Left ventricle myocardium superior (tissue), 1 donor: ENCODE data around the gene TAF1B. TPM values are rescaled to one million over a fixed set of nuclear protein-coding genes. Genes with fewer than 3 reads are reported as not detected.
A peak's percentile ranks its signal among the peaks of the same experiment; 100 is the strongest.

ENCODE experiments used
- ATAC-seq: fragments of 200-7000 bp; cut with Tn5 transposase; one replicate; pipeline ENCODE4 v1.9.1; 2020; ENCODE audit warnings: mild to moderate bottlenecking, moderate library complexity
- DNase-seq: peaks from one replicate; pipeline ENCODE4 v3.0.0-alpha.2; 2020
- intact Hi-C: fragments of 100-400 bp; cut with micrococcal nuclease; formaldehyde crosslinking; loops from one replicate; pipeline ENCODE4 v1.11.0; 2022
- total RNA-seq: library from RNA; stranded (reverse); fragmentation: NEBNext Ultra II Directional; extraction: Animal tissue kit (Norgen Biotek cat#: 25700); gene quantifications from one replicate; pipeline ENCODE4 v1.2.1, GENCODE V29; 2021
- donor health status: DM: no; HTN: yes; CAD: no; lungs with severe emphysema.

TAF1B gene
- total RNA-seq, 1 donor from 2014 or later, result 3.6 TPM

DNA sequence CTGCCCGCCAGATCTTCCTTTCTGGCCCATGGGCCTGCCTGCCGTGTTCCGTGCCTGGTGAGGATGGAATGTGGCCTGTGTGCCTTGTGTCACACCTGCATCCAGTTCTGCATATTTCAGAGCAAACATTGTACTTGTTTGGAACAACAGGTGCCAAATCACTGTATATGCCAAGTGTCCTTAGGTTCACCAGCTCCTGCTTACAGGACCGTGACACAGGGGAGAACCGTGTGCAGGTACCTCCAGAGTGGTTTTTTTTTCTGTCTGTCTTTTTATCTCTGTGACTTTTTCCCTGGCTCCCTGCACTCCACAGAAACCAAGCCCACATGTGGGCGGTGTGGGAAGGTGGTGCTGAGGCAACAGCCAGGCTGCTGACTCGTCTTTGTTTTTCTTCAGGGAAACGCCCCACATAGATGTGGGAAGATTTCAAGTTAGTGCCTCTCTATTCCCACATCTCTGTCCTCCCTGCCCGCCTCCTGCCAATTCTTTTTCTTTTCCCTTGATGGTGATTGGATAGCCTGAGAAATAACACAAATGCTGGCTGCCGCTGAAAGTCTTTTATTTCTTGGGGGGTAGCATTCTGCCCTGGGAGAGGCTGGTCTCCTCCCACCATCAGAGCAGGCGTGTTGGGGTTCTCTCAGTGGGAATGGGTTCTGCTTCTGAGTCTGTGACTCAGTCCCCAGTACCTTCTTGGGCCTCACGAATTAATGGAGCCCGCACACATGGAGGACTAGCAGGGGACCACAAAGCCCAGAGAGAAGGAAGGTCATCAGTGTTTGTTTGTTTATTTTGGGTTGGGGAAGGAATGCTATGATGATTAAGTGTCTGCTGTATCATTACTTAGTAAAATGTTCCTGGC lies 129.6 kb downstream of the TAF1B start:
- no peak for DNase-seq
- peak; percentile 25 for ATAC-seq
- intact Hi-C loops, result no loop called here

DNA sequence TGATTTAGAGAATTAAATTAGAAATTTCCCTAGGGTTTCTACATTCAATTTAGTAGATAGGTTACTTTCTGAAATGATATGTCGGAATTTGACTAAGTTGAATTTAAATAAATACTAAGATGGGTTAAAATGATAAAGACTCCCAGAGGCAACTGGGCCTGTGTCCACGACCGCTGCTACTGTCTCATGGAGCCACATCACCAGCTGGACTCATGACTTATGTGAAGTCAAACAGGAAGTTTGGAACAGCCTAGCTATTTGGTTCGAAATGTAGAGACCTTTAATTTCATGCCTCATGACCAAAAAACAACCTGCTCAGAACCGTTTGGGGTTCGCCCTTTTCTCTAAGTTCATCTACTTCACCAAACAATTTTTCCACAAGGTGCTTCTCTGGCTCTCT lies 130.4 kb downstream of the TAF1B start:
- ATAC-seq (peak; percentile 15), DNase-seq (no peak)
- intact Hi-C loops, result no loop called here

DNA sequence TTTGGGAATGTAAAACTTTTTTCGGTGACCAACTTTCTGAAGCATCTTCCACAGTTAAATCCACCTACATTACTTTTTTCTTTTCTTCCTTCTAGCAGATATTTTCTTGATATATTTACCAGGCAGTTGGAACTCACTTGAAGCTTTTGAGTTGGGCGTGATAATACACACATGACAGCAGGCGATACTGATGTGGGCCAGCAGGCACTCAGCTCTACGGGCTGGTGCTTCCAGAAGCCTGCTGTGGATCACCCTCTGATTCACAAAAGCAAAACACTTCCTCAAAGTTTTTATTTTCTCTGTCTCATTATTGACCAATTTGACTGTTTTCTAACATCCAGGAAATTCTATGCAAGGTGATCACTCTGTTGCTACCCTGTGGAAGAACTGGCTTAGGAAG lies 131.1 kb downstream of the TAF1B start:
- DNase-seq (no peak), ATAC-seq (peak; percentile 82)
- intact Hi-C loops, result no loop called here

DNA sequence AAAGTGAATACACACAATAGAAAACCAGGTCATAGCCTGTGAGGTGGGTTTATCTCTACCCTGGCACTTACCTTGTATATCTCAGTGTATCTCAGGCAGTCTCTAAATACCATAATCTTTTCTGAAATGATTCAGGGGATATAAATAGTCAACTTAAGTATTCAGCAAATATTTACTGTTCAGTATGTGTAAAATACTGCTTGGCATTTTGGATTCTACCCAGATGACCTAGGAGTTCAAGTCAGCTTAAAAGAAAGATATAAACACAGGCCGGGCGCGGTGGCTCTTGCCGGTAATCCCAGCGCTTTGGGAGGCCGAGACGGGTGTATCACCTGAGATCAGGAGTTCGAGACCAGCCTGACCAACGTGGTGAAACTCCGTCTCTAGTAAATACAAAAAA lies 132.1 kb downstream of the TAF1B start:
- no peak for DNase-seq
- intact Hi-C loops, result no loop called here
- no peak for ATAC-seq

DNA sequence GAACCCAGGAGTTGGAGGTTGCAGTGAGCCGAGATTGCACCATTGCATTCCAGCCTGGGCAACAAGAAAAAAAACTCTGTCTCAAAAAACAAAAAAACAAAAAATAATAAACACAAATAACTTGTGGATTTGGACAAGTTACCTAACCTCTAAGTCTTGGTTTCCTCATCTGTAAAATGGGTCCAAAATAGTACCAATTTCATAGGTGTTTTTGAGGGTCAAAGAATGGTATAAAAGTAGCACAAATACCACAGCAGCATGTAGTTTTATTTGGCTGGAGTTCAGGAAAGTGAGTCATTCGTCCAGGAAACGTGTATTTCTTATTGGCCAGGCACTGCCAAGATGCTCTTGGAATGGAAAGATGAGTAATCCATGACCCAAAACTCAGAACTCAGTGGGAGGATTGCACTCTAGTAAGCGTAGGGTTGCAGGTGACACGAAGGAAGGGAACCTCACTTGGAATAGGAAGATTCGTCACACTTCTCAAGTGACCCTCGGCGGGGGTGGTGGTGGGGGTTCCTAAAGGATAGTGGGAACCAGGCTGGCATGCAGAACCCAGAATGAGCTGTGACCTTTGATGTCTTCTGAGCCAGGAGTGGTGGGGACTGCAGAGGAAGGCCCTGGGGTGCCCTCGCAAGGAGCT lies 132.7 kb downstream of the TAF1B start:
- ATAC-seq (peak; percentile 62), DNase-seq (no peak)
- intact Hi-C loops, result no loop called here

DNA sequence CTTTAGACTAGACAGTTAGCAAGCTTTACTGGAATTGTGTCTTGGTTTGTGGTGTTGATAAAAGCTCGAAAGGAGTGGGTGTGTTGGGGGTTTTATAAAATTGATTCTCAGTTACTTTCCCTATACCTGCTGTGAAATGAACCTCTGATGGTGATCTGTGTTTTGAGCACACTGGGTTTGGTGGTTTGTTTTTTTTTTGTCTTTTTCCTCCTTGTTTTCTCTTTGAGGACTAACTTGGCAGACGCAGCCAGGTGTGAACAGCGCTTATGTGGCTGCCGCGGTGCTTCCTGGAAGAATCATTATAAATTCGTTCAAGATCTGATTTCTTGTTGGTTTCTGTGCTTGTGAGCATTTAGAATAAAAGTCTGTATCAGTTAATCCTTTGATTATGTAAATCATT lies 136.7 kb downstream of the TAF1B start:
- intact Hi-C loops, result loop anchor here (5.0 kb wide), 1 partner anchor 67 kb away; no protein-coding TSS in a partner anchor
- ATAC-seq, result no peak
- DNase-seq, result no peak

DNA sequence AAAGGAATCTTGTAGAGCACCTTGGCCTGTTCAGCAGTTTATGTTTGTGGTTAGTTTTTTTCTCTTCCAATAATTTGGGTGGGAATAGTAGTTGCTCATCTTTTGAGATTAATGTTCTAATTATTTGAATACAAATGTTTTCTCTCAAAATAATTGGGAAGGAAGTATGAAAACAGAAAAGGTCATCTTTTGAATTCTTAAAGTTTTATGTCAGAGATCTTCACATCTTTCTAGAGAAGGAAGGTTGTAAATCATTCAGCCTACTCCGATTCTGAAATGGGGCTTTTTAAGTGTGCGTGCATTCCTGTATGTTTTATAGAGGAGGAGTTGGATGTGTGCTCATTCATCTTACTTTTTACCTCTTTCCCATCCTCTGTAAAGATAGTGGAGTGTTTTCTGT lies 137.2 kb downstream of the TAF1B start:
- ATAC-seq (no peak), DNase-seq (no peak)
- intact Hi-C loops, result loop anchor here (5.0 kb wide), 1 partner anchor 67 kb away; no protein-coding TSS in a partner anchor

DNA sequence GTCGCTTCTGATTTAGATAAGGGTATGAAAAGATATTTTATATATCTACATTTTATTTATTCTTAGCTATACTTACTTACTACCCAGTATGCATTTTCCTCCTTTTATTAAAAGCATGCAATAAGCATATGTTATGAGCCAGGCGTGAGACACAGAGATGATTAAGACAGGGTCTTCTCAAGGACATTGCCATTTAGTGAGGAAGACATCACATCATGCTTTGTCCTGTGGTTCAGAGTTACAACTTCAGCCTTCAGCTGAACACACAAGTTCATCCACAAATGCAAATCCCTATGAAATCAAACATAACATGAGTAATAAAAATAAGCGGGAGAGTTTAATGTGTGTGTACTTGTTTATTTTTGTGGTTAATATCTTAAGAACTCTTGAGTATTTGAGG lies 138.4 kb downstream of the TAF1B start:
- ATAC-seq, result no peak
- intact Hi-C loops, result loop anchor here (5.0 kb wide), 1 partner anchor 66 kb away; no protein-coding TSS in a partner anchor

DNA sequence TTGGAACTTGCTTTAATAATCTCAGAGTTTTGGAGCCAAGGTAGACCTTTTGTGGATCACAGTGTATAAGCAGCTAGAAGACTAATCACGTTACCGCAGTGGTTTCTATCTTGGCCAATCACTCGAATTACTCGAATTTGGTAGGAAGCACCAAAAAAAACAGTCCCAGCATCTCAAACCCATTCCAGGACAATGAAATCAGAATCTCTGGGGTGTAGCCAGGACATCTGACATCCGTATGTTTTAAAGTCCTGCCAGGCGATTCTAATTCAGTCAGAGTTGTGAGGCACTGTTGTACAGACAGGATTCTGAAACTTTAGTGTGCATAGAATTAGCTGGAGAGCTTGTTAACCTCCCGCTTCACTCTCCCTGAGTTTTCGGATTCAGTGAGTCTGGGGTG lies 139.0 kb downstream of the TAF1B start:
- ATAC-seq, result peak; percentile 82
- intact Hi-C loops, result loop anchor here (5.0 kb wide), 1 partner anchor 65 kb away; no protein-coding TSS in a partner anchor
- DNase-seq, result no peak

More for the DNA sequence above, 138.4 kb downstream of the TAF1B start:
- no peak for DNase-seq

DNA sequence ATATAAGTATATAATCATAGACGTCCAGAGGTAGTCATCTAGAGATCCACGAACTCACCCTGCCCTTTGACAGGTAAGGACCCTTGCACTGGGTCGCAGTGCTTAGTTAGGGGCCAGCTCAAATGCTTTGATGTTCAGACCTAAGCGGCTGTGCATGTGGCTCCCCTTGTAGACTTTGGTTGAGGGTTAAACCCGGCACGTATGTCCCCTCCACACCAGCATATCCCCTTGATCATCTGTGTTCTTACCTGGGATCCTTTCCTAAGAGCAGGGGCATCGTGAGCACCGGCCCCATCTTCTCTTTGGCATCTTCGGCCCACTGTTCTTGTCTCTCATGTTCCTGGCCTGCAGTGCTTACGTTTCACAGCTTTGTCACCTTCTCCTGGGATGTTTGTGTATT lies 139.6 kb downstream of the TAF1B start:
- intact Hi-C loops, result loop anchor here (5.0 kb wide), 1 partner anchor 64 kb away; no protein-coding TSS in a partner anchor
- DNase-seq, result no peak
- ATAC-seq, result no peak

DNA sequence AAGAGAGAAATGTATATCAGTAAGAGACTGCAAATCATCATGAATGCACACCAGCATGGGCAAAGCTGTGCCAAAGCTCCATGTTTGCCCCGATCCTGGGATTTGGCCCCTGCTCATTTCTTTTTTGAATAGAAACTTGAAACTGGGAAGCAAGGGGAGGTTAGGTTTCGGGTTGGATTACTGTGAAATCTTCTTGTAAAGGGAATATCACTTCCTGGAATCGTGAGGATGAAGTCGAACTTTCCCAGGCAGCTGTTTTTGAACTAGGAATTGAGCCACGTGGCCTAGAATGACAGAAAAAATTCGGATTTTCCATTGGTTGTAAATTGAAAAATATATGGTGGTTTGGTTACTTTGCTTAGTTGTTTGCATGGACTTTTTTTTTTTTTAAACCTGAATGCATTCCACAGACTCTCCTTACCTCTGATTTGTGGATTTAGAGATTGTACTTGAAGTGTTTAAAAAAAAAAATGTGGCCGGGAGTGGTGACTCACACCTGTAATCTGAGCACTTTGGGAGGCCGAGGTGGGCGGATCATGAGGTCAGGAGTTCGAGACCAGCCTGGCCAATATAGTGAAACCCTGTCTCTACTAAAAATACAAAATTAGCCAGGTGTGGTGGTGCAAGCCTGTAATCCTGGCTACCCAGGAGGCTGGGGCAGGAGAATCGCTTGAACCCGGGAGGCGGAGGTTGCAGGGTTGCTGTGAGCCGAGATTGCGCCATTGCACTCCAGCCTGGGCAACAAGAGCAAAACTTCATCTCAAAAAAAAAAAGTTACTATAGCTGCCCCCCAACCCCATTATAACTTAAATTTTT lies 140.3 kb downstream of the TAF1B start:
- no peak for DNase-seq
- intact Hi-C loops, result loop anchor here (5.0 kb wide), 1 partner anchor 64 kb away; no protein-coding TSS in a partner anchor
- ATAC-seq, result peak; percentile 5

Other genes with a start within 250 kb of the TAF1B start
- gene YWHAQ, start 212.5 kb upstream of the TAF1B start, total RNA-seq, result 119 TPM
- gene GRHL1, start 108.2 kb downstream of the TAF1B start, total RNA-seq, result 1.0 TPM
- gene KLF11, start 200.1 kb downstream of the TAF1B start, total RNA-seq, result 25.8 TPM
- gene CYS1, start 236.9 kb downstream of the TAF1B start, total RNA-seq, result 3.0 TPM